Stimulated activated CD8-positive, alpha-beta memory T cell treated with anti-CD3 and anti-CD28 coated beads, Interleukin-7, amount 100 ng/mL, for 1 hour (primary cell): ENCODE data around the gene BFSP2.
"Not testable (repeated sequence)": the region's sequence is repeated elsewhere in the genome, so short reads cannot be mapped to it uniquely, and the experiment has no call there.

ENCODE experiments used
- DNase-seq, 2 donors: peaks; one replicate each; pipeline ENCODE4 v3.0.0-alpha.2; 2020; ENCODE audit warnings: low read depth in 2 of 2

The BFSP2 gene

GRCh38 chr3:133457465-133458067 lies 57.7 kb downstream of the BFSP2 start:
- no peak for DNase-seq

DNA sequence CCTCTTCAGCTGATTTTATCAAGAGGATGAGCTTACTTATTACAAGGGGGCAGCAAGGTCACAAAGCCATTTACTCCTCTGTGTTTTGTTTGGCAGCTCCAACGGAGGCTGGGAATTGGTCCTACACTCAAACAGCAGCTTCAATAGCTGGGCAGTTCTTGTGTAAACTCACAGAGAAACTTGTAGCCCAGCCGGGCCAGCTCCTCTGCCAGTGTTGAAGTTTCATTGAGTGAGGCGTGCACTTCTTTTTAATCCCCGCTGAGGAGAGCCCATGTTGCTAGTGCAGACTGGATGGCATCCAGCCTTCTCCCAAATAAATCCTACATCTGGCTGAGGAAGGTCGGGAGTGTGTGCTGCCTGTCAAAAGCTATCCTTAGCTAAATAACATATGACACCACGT lies 59.5 kb downstream of the BFSP2 start:
- no peak for DNase-seq

GRCh38 chr3:133460809-133461208 lies 61.0 kb downstream of the BFSP2 start:
- no peak for DNase-seq

- no peak for DNase-seq
Observed at GRCh38 chr3:133461291-133461690, 61.4 kb downstream of the BFSP2 start.

DNA sequence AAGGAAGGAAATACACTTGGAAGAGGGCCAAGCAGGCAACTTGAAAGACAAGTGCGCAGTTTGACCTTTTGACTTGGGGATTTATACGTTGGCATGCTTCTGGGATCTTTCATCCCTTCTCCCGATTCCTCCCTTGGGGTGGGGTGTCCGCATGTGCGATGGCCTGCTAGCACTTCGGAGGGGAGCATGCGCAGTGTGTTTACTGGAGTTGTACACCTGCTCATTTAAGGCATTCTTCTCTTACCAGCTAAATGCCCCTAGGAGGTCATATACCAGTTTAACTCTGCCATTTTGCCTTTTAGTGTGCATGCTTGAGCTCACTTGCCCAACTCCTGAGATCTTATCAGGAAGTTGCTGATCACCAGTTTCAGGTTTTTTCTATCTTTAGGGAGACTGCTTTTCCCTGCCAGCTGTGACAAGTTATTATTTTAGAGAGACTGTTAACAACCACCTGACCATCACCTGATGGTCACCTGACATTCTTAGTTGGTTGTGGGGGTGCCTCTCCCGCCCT lies 63.5 kb downstream of the BFSP2 start:
- DNase-seq, result no peak

GRCh38 chr3:133464573-133464972 lies 64.7 kb downstream of the BFSP2 start:
- no peak for DNase-seq

DNA sequence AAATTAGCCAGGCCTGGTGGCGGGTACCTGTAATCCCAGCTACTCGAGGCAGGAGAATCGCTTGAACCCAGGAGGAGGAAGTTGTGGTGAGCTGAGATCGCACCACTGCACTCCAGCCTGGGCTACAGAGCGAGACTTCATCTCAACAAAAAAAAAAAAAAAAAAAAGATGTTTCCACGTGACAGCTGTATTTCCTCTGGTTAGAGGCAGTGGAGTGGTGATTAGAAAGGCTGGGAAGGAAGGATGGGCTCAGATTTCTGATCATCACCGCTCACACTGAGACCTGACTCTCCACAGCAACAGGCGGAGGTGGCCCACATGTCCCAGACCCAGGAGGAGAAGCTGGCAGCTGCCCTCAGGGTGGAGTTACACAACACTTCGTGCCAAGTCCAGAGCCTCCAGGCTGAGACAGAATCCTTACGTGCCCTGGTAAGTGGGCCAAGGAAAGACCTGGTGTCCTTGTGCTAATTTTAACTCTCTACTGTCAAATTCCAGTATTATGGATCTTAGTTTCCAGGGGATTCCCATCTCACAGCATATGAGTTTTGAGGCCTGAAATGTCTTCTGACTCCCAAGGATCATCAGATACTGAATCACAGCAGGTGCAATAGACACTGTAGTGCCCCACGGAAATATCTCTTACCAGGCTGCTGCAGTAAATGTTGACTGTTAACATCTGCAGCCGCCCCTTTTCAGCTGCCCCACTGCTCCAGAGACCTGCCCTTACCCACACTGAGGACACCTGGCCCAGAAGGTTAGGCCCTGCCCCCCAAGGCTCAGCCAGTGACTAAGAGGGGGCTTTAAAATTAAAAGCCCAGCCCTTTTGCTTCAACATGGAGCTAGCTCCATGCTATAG lies 66.9 kb downstream of the BFSP2 start:
- no peak for DNase-seq

DNA sequence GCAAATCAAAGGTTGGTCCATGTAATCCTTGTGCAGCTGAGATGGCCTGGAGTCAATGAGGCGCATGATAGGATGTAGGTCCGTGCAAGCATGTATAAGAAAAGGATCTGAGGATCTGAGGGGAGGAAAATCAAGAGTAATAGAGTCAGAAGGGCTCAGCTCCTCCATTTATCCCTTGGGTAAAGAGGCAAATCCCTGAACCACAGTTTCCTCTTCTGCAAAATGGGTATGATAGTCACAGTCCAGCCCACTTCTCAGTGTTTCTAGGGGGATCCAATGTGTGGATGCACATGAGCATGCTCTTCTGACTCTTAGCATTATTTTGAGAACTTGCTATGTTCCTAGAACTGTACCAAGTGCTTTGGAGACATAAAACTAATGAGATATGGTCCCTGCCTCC lies 67.9 kb downstream of the BFSP2 start:
- DNase-seq, result no peak

DNA sequence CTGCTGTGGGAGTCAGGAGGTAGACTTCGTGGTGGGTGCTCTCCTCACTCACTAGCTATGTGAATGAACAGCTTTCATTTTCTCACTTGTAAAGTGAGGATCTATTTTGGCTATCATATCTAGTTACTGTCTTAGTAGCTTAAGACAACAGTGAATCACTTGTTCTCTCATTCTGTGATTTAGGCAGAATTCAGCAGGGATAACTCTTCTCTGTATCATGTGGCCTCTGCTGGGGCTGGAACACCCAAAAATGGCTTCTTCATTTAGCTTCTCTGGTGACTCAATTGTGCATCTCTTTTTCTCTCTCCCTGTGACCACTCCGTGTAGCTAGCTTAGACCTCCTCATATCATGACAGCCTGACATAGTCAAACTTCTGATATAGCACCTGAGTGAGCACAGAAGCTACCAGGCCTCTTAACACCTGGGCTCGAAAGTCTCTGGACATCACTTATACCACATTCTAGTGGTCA lies 68.4 kb downstream of the BFSP2 start:
- DNase-seq, result no peak

GRCh38 chr3:133469140-133469731 lies 69.4 kb downstream of the BFSP2 start:
- DNase-seq, result no peak

DNA sequence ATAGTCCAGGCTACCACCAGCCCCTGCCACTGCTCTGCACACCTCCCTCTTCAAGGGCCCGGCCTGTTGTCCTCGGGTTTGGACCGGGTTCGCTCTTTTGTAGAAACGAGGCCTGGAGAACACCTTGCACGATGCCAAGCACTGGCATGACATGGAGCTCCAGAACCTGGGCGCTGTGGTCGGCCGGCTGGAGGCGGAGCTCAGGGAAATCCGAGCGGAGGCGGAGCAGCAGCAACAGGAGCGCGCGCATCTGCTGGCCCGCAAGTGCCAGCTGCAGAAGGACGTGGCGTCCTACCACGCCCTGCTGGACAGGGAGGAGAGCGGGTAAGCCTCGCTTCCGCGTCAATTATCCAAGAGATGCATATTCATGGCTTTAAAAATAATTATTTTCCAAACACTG lies 72.4 kb downstream of the BFSP2 start:
- DNase-seq, result no peak

DNA sequence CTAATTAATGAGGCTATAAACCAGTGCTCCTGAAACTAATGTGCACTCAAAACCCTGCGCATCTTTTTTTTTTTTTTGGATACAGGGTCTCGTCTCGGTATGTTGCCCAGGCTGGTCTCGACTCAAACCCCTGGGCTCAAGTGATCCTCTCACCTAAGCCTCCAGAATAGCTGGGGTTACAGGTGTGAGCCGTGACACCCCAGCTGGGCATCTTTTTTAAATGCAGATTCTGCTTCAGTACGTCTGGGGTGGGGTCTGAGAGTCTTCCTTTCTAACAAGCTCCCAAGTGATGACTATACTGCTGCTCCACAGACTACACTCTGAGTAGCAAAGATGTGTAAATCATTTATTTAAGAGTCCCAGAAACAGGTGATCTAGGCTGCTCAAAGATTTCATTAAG lies 73.0 kb downstream of the BFSP2 start:
- no peak for DNase-seq

DNA sequence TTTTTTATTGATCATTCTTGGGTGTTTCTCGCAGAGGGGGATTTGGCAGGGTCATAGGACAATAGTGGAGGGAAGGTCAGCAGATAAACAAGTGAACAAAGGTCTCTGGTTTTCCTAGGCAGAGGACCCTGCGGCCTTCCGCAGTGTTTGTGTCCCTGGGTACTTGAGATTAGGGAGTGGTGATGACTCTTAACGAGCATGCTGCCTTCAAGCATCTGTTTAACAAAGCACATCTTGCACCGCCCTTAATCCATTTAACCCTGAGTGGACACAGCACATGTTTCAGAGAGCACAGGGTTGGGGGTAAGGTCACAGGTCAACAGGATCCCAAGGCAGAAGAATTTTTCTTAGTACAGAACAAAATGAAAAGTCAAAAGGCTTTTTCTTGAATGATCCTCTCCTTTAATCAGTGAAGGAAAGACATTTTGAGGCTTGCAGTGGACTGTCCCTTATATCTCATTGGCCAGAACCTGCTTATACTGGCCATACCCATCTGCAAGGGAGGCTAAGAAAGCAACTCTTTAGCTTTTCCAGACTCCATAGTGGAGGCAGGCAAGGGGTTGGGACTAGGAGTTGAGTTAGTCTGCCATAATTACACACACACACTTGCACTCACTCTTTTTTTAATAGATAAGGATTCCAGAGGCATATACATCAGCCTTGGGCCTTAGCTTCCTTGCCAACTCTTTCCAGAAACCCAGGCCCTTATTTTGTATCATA lies 73.8 kb downstream of the BFSP2 start:
- DNase-seq, result not testable (repeated sequence)

DNA sequence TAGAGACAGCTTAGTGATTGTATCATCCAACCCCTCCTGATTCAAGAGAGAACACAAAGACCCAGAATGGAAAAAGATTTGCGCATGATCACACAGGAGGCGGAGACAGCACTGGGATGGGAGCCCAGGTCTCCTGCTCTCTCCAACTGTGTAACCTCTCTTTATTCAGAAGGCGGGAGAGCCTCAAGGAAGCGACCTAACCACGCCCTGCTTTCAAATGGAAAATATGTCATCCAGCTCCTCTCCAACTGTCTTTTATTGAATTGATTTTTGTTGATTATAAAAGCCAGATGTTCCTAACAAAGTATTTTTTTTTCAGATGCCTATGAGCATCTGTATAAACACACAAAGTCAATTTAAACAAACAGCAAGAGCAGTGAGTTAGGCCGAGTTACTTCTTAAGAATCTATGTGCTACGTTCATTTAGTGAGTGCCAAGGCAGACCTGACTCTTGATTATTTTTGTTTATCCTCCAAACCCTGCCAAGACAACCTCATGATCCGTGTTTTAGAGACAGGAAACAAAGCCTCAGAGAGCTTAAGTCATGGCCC lies 74.5 kb downstream of the BFSP2 start:
- no peak for DNase-seq

- no peak for DNase-seq
Observed at GRCh38 chr3:133474817-133475216, 75.0 kb downstream of the BFSP2 start.

- no peak for DNase-seq
Observed at GRCh38 chr3:133475245-133476010, 75.6 kb downstream of the BFSP2 start.

DNA sequence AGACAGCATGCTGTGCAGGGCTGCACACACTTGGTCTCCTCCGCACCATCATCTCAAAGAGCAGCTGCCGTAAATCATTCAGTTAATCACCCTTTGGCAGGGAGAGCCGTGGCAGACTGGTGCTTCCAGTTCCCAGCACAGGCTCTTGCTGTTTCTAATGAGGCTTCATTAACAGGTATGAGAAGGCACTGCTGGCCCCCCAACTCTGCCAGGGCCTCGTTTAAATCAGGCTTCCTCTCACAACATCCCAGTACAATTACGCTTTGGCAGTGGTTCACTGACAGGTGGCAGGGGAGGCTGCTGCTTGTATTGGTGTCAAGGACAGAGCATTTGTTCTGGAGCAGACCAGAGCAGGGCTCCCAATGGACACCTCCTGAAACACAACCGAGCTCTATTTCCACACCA lies 77.1 kb downstream of the BFSP2 start:
- no peak for DNase-seq

- DNase-seq, result no peak
Observed at GRCh38 chr3:133477487-133477886, 77.6 kb downstream of the BFSP2 start.

DNA sequence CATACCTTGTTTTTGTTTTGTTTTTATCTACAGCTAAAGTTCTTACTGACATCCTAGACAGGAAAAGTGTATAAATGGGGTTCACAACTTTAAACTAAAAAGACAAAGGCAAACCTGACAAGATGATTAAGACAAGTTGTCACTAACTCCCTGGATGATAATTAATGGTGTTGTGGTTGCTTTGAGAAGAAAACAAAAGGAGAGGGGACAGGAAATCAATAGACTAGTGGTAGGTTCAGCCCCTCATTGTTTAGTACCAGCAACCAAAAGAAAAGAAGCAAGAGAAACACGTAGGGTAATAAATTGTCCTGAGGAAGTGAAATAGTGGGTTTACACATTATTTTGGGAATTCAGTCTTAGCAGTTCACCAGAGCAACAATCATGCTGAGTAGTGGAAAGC lies 78.8 kb downstream of the BFSP2 start:
- DNase-seq, result no peak

GRCh38 chr3:133479401-133479800 lies 79.5 kb downstream of the BFSP2 start:
- DNase-seq, result no peak
